Astrocyte of the spinal cord (primary cell): ENCODE results near the gene KCNG3.

Source experiments
- DNase-seq: peaks from one replicate; pipeline ENCODE4 v3.0.0; 2011; ENCODE audit warnings: low read depth, low spot score
- H3K4me3 ChIP-seq: 2 replicates; pipeline ENCODE4 v1.5.1; 2011; ENCODE audit warnings: low read depth, mild to moderate bottlenecking, low read length, moderate library complexity
- in situ Hi-C: cut with HindIII; loops from 2 replicates; pipeline ENCODE4 v1.10.0; 2017; ENCODE audit warnings: low sequenced_read_pairs
- TF ChIP-seq, protein P1 (sequence below): IDR thresholded peaks from 2 replicates; pipeline ENCODE4 v1.5.1; 2012; ENCODE audit warnings: low read depth, mild to moderate bottlenecking, low read length, inconsistent platforms

The KCNG3 gene

DNA sequence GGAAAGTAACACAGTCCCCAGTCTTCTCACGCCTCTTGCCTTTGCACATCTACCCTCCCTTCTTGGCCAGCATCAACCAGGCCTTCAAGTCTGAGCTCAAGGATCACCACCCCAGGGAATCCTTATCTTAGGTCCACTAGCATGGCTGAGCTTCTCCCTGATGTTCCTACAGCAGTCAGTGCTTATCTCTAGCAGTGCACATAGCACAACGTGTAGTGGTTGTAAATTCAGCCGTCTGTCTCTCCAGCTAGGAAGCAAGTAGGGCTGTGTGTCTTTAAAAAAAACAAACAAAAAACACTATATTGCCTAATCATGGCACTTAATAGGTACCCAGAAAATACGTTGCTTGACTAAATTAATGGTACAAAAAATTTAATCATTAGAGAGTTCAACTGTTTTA is 29.2 kb downstream of the KCNG3 start:
- no peak for DNase-seq
- in situ Hi-C loops, result no loop called here
- no peak overlapping the region for H3K4me3 ChIP-seq
- TF ChIP-seq, protein P1, sequence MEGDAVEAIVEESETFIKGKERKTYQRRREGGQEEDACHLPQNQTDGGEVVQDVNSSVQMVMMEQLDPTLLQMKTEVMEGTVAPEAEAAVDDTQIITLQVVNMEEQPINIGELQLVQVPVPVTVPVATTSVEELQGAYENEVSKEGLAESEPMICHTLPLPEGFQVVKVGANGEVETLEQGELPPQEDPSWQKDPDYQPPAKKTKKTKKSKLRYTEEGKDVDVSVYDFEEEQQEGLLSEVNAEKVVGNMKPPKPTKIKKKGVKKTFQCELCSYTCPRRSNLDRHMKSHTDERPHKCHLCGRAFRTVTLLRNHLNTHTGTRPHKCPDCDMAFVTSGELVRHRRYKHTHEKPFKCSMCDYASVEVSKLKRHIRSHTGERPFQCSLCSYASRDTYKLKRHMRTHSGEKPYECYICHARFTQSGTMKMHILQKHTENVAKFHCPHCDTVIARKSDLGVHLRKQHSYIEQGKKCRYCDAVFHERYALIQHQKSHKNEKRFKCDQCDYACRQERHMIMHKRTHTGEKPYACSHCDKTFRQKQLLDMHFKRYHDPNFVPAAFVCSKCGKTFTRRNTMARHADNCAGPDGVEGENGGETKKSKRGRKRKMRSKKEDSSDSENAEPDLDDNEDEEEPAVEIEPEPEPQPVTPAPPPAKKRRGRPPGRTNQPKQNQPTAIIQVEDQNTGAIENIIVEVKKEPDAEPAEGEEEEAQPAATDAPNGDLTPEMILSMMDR, result no peak

DNA sequence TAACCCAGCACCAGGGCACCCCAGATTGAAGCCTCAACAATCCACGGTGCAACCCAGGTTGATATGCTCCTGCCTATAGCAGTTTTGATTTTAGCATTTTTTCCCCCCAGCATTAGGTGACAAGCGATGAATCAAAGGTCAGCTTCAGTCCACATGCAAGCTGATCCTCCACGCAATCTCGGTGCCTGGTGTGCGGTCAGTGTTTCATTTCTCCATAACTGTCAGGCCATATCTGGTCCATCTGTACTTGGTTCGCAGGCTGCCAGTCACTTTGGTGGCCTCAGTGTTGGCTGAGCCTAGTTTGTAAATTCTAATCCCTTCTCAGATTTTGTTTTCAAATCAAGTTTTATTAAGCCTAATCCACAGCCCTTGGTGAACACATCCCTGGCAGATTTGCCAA is 30.2 kb downstream of the KCNG3 start:
- in situ Hi-C loops, result no loop called here
- TF ChIP-seq, protein P1, result no peak
- no peak for DNase-seq
- H3K4me3 ChIP-seq, result no peak overlapping the region

DNA sequence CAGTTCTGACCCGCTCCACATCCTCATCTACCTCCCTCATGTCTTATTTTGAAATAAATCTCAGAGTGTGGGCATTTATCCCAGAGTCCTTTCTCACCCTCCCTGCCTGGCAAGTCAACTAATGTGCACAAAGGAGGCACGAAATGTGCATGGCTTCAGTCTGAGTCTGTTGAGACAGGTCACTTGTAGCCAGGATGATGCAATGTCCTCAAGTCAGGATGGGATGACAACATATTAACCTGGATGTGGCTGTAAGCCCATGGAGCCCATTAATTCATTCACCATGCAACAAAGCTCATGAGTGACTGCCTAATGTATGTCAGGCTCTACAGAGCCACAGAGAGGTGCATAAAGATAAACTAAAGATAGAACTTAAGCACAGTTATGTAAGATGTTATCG is 34.5 kb downstream of the KCNG3 start:
- no peak overlapping the region for H3K4me3 ChIP-seq
- in situ Hi-C loops, result no loop called here
- TF ChIP-seq, protein P1, result no peak
- no peak for DNase-seq

DNA sequence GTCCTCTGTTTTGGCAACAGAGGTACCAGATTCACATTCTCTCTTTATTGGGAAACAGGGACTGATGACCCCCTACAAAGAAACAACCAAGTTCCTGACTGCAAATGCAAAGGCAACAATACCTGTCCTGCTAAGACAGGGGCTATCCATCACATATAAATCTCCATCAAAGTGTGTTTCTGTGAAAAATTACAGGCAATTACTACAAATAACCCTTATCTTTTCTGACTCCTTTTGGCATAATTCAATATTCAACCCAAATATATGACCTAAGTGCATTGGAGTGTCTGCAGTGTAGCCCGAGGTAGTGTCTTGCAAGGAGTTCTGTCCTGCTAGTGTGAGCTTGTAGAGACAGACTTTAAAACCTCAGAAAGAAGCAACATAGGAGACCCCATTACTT is 35.4 kb downstream of the KCNG3 start:
- in situ Hi-C loops, result no loop called here
- no peak overlapping the region for H3K4me3 ChIP-seq
- no peak for DNase-seq
- TF ChIP-seq, protein P1, result no peak

DNA sequence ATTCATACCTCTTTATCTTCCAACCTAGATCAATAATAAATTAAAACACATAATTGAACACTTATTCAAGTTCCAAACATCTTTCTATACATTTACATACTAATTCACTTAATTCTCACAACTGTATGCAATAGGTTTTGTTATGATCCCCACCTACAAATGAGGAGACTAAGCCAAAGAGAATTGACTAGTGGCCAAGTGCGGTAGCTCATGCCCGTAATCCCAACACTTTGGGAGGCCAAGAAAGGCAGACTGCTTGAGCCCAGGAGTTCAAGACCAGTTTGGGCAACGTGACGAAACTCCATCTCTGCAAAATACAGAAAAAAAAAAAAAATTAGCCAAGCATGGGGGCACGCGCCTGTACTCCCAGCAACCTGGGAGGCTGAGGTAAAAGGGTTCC is 36.8 kb downstream of the KCNG3 start:
- H3K4me3 ChIP-seq, result no peak overlapping the region
- no peak for DNase-seq
- TF ChIP-seq, protein P1, result no peak
- in situ Hi-C loops, result no loop called here

DNA sequence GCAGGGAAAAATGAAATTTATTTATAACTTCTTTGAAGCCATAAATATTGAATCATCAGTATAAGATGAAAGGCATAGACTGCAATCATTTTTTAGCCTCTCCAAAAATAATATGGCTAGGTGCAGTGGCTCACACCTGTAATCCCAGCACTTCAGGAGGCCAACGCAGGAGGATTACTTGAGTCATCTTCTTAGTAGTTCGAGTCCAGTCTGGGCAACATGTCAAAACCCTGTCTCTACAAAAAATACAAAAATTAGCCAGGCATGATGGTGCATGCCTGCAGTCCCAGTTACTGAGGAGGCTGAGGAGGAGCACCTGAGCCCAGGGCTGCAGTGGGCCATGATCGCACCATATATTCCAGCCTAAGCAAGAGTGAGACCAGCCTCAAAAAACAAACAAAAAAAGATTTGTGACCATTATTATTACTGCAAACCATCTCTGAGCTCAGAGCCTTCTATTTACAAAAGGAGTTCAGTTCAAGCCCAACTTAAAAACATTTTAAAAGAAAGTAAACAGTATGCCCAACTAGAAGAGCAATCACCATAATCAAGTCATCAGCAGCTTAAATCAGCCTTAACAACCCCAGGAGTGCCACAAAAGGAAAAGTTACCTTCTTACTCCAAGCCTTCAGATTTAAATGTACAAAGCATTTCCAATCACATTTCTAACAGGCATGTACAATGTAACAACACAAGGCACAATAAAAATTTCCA is 37.5 kb downstream of the KCNG3 start:
- DNase-seq, result no peak
- no peak overlapping the region for H3K4me3 ChIP-seq
- TF ChIP-seq, protein P1, result no peak
- in situ Hi-C loops, result no loop called here

DNA sequence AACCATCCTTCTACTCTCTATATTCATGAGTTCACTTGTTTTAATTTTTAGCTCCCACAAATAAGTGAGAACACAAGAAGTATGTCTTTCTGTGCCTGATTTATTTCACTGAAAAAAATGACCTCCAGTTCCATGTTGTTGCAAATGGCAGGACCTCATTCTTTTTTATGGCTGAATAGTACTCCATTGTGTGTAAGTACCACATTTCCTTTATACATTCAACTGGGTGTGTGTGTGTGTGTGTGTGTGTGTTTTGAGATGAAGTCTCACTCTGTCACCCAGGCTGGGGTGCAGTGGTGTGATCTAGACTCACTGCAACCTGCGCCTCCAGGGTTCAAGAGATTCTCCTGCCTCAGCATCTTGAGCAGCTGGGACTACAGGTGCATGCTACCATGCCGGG is 41.2 kb downstream of the KCNG3 start:
- TF ChIP-seq, protein P1, result no peak
- no peak overlapping the region for H3K4me3 ChIP-seq
- DNase-seq, result no peak
- in situ Hi-C loops, result no loop called here
